Gastroesophageal sphincter (tissue), 3 donors: ENCODE data around the gene PHF21B.

Experiments used
- CTCF ChIP-seq, 4 experiments: fragments of 200-600 bp in 2 of 4; fragments of 450-650 bp in 2 of 4; sonication (generic) in 1 of 4; IDR thresholded peaks; one replicate each; pipeline ENCODE4 v1.5.1; 2017 to 2019; ENCODE audit warnings: antibody characterized with exemption in 4 of 4, mild to moderate bottlenecking in 2 of 4, moderate library complexity in 2 of 4
- POLR2AphosphoS5 ChIP-seq: sonication (generic); formaldehyde crosslinking; IDR thresholded peaks from one replicate; pipeline ENCODE4 v1.6.1; 2017; ENCODE audit warnings: antibody characterized with exemption

GRCh38 chr22:44893731-44894080 lies 116.1 kb downstream of the PHF21B start:
- no peak for TF ChIP-seq CTCF (IDR thresholded peaks at IDR 0.05)
- no peak for TF ChIP-seq POLR2AphosphoS5
